Measurements from ENCODE around the gene PRIM2.
"Not testable (repeated sequence)": the region's sequence is repeated elsewhere in the genome, so short reads cannot be mapped to it uniquely, and the experiment has no call there.

DNA sequence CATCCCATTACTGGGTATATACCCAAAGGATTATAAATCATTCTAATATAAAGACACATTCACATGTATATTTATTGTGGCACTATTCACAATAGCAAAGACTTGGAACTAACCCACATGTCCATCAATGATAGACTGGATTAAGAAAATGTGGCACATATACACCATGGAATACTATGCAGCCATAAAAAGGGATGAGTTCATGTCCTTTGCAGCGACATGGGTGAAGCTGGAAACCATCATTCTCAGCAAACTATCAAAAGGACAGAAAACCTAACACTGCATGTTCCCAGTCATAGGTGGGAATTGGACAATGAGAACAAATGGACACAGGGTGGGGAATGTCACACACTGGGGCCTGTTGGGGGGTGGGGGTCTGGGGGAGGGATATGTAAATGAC lies 24.0 kb upstream of the PRIM2 start:
- not testable (repeated sequence) for TF ChIP-seq SNIP1 (IDR thresholded peaks at IDR 0.05; ENCODE audit: low read depth); POLR2AphosphoS5 (IDR thresholded peaks at IDR 0.05; ENCODE audit: control insufficient read depth, insufficient read depth, low read depth, low read length); ZNF766 (CRISPR knock-in tag; conservative IDR thresholded peaks at IDR 0.05); RBFOX2 (IDR thresholded peaks at IDR 0.05; ENCODE audit: low read depth, low read length); RBM22 (IDR thresholded peaks at IDR 0.05; ENCODE audit: low read depth, low read length, poor library complexity, severe bottlenecking); SMC3 (conservative IDR thresholded peaks at IDR 0.05; ENCODE audit: insufficient read depth, low read depth, low read length); HINFP (tag; conservative IDR thresholded peaks at IDR 0.05; ENCODE audit: low read depth)
- TF ChIP-seq, protein P1, sequence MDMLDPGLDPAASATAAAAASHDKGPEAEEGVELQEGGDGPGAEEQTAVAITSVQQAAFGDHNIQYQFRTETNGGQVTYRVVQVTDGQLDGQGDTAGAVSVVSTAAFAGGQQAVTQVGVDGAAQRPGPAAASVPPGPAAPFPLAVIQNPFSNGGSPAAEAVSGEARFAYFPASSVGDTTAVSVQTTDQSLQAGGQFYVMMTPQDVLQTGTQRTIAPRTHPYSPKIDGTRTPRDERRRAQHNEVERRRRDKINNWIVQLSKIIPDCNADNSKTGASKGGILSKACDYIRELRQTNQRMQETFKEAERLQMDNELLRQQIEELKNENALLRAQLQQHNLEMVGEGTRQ (CRISPR knock-in tag; IDR thresholded peaks at IDR 0.05), result not testable (repeated sequence)
- TF ChIP-seq, protein P2, sequence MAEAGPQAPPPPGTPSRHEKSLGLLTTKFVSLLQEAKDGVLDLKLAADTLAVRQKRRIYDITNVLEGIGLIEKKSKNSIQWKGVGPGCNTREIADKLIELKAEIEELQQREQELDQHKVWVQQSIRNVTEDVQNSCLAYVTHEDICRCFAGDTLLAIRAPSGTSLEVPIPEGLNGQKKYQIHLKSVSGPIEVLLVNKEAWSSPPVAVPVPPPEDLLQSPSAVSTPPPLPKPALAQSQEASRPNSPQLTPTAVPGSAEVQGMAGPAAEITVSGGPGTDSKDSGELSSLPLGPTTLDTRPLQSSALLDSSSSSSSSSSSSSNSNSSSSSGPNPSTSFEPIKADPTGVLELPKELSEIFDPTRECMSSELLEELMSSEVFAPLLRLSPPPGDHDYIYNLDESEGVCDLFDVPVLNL (CRISPR knock-in tag; IDR thresholded peaks at IDR 0.05; ENCODE audit: low read depth), result not testable (repeated sequence)
- TF ChIP-seq, protein P3, sequence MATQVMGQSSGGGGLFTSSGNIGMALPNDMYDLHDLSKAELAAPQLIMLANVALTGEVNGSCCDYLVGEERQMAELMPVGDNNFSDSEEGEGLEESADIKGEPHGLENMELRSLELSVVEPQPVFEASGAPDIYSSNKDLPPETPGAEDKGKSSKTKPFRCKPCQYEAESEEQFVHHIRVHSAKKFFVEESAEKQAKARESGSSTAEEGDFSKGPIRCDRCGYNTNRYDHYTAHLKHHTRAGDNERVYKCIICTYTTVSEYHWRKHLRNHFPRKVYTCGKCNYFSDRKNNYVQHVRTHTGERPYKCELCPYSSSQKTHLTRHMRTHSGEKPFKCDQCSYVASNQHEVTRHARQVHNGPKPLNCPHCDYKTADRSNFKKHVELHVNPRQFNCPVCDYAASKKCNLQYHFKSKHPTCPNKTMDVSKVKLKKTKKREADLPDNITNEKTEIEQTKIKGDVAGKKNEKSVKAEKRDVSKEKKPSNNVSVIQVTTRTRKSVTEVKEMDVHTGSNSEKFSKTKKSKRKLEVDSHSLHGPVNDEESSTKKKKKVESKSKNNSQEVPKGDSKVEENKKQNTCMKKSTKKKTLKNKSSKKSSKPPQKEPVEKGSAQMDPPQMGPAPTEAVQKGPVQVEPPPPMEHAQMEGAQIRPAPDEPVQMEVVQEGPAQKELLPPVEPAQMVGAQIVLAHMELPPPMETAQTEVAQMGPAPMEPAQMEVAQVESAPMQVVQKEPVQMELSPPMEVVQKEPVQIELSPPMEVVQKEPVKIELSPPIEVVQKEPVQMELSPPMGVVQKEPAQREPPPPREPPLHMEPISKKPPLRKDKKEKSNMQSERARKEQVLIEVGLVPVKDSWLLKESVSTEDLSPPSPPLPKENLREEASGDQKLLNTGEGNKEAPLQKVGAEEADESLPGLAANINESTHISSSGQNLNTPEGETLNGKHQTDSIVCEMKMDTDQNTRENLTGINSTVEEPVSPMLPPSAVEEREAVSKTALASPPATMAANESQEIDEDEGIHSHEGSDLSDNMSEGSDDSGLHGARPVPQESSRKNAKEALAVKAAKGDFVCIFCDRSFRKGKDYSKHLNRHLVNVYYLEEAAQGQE (IDR thresholded peaks at IDR 0.05; ENCODE audit: borderline replicate concordance), result not testable (repeated sequence)
- TF ChIP-seq, protein P3 (CRISPR knock-in tag; IDR thresholded peaks at IDR 0.05; ENCODE audit: low read depth), result not testable (repeated sequence)
